B cell (primary cell): ENCODE data around the gene CSNK1A1. TPM values are rescaled to one million over a fixed set of nuclear protein-coding genes. Genes with fewer than 3 reads are reported as not detected.

Experiments used
- ATAC-seq: fragments of 200-7000 bp; cut with Tn5 transposase; one replicate; pipeline ENCODE4 v1.10.0; 2021; ENCODE audit warnings: low read depth, mild to moderate bottlenecking, moderate number of reproducible peaks, moderate library complexity
- CTCF ChIA-PET: fragments of 350-600 bp; sonication (Branson Sonifier 250); formaldehyde crosslinking; loops from one replicate; lab custom pipeline; 2021; ENCODE audit warnings: antibody characterized with exemption, inconsistent platforms; lab: Charles Lee
- POLR2A ChIA-PET: fragments of 350-600 bp; sonication (Branson Sonifier 250); formaldehyde crosslinking; loops from one replicate; lab custom pipeline; 2021; ENCODE audit warnings: antibody characterized with exemption; lab: Charles Lee
- DNase-seq: peaks from one replicate; pipeline ENCODE4 v3.0.0; 2013
- H2AFZ ChIP-seq: 2 replicates; pipeline ENCODE4 v1.6.1; 2012; ENCODE audit warnings: mild to moderate bottlenecking, low read depth, low read length; ENCODE audit not compliant: insufficient read depth, poor library complexity, severe bottlenecking
- H3K27ac ChIP-seq, 2 donors: 1 replicate in 1 of 2; 2 replicates in 1 of 2; pipeline ENCODE4 v1.5.1; 2012 to 2013; ENCODE audit warnings: low read length in 2 of 2, mild to moderate bottlenecking in 2 of 2, moderate library complexity in 1 of 2
- H3K27me3 ChIP-seq, 4 experiments: fragments of 200-600 bp in 1 of 4; sonication (generic) in 1 of 4; replicated peaks in 1 of 4; 1 replicate in 2 of 4; 2 replicates in 2 of 4; pipeline versions ENCODE4 v1.6.1 to v1.7.0; 2013 to 2016; ENCODE audit warnings: low read length in 3 of 4, mild to moderate bottlenecking in 2 of 4, mixed read lengths in 1 of 4, moderate library complexity in 1 of 4; ENCODE audit not compliant: insufficient read depth in 4 of 4, control insufficient read depth in 3 of 4; ENCODE audit errors: control extremely low read depth in 1 of 4
- H3K36me3 ChIP-seq, 2 experiments: replicated peaks in 1 of 2; 1 replicate in 1 of 2; 2 replicates in 1 of 2; pipeline versions ENCODE4 v1.6.1 to v1.7.1; 2013; ENCODE audit warnings: low read length in 1 of 2; ENCODE audit not compliant: insufficient read depth in 2 of 2, control insufficient read depth in 1 of 2; ENCODE audit errors: control extremely low read depth in 1 of 2, extremely low read depth in 1 of 2
- H3K4me1 ChIP-seq, 2 donors: fragments of 200-600 bp in 1 of 2; sonication (generic) in 1 of 2; 1 replicate in 1 of 2; 2 replicates in 1 of 2; pipeline versions ENCODE4 v1.5.1 to v1.6.1; 2013 to 2017; ENCODE audit warnings: low read length in 2 of 2; ENCODE audit not compliant: control insufficient read depth in 2 of 2, insufficient read depth in 2 of 2
- H3K4me2 ChIP-seq: replicated peaks from 2 replicates; pipeline ENCODE3; 2012; ENCODE audit warnings: mild to moderate bottlenecking, low read depth, low read length; ENCODE audit not compliant: poor library complexity, severe bottlenecking
- H3K4me3 ChIP-seq, 5 experiments: fragments of 200-600 bp in 1 of 5; sonication (generic) in 1 of 5; 1 replicate in 3 of 5; 2 replicates in 2 of 5; pipeline versions ENCODE4 v1.5.1 to v1.7.0; 2011 to 2016; ENCODE audit warnings: low read length in 4 of 5, mild to moderate bottlenecking in 4 of 5, low read depth in 2 of 5, control low read depth in 1 of 5, moderate library complexity in 1 of 5; ENCODE audit not compliant: insufficient read depth in 1 of 5; ENCODE audit errors: control extremely low read depth in 1 of 5, extremely low read depth in 1 of 5
- H3K79me2 ChIP-seq: fragments of 200-600 bp; sonication (generic); one replicate; pipeline ENCODE4 v1.6.0; 2016; ENCODE audit warnings: low read length; ENCODE audit not compliant: control insufficient read depth, insufficient read depth
- H3K9ac ChIP-seq: fragments of 200-600 bp; sonication (generic); 2 replicates; pipeline ENCODE4 v1.6.1; 2017; ENCODE audit warnings: mild to moderate bottlenecking, low read length, moderate library complexity
- H3K9me3 ChIP-seq, 3 donors: one replicate each; pipeline versions ENCODE4 v1.6.1 to v1.7.1; 2013; ENCODE audit warnings: low read length in 2 of 3; ENCODE audit not compliant: control insufficient read depth in 2 of 3, insufficient read depth in 1 of 3; ENCODE audit errors: control extremely low read depth in 1 of 3
- H4K20me1 ChIP-seq: 2 replicates; pipeline ENCODE4 v1.6.0; 2012; ENCODE audit warnings: mild to moderate bottlenecking, low read length; ENCODE audit not compliant: insufficient read depth, control insufficient read depth, poor library complexity, severe bottlenecking
- H3K27ac Mint-ChIP-seq: one replicate; pipeline ENCODE4 v1.8.0; 2021; ENCODE audit warnings: mixed read lengths
- H3K27me3 Mint-ChIP-seq: one replicate; pipeline ENCODE4 v1.8.0; 2021; ENCODE audit warnings: mixed read lengths
- H3K4me1 Mint-ChIP-seq: one replicate; pipeline ENCODE4 v1.8.0; 2021; ENCODE audit warnings: mixed read lengths
- H3K4me3 Mint-ChIP-seq: one replicate; pipeline ENCODE4 v1.8.0; 2021; ENCODE audit warnings: mixed read lengths
- H3K9me3 Mint-ChIP-seq: one replicate; pipeline ENCODE4 v1.8.0; 2022; ENCODE audit warnings: mixed read lengths; ENCODE audit not compliant: insufficient read depth
- EZH2 ChIP-seq: IDR thresholded peaks from 2 replicates; pipeline ENCODE4 v1.6.1; 2012; ENCODE audit warnings: borderline replicate concordance, low read depth, mild to moderate bottlenecking, moderate library complexity, low read length; ENCODE audit not compliant: insufficient read depth, poor library complexity, severe bottlenecking
- WGBS: methylation state at CpG from one replicate; pipeline ENCODE4 v1.1.5; 2013; ENCODE audit warnings: missing lambda C conversion rate; ENCODE audit not compliant: insufficient coverage; 5-methylcytosine and 5-hydroxymethylcytosine counted together
- intact Hi-C: fragments of 100-400 bp; cut with micrococcal nuclease; formaldehyde crosslinking; loops from one replicate; pipeline ENCODE4 v1.10.0; 2022
- polyA plus RNA-seq: library from polyadenylated mRNA; depleted of rRNA; stranded (reverse); fragments of >200 nt; gene quantifications from 2 replicates; pipeline ENCODE4 v1.2.3, GENCODE V29; 2012
- total RNA-seq, 2 donors: library from RNA; stranded (reverse); fragments of 120-200 nt in 1 of 2; gene quantifications; 1 replicate in 1 of 2; 2 replicates in 1 of 2; pipeline versions ENCODE4 v1.2.3 to v1.2.4, GENCODE V29; 2013 to 2022
- TF ChIP-seq, protein P1 (sequence below): fragments of 200-600 bp; IDR thresholded peaks from one replicate; pipeline ENCODE4 v1.8.0; 2022; ENCODE audit warnings: antibody characterized with exemption, mild to moderate bottlenecking

Gene CSNK1A1
- total and polyA plus RNA-seq, 2 donors (not counting 1 experiment from before 2014, with no cell fraction given): 45.9 to 168 TPM

DNA sequence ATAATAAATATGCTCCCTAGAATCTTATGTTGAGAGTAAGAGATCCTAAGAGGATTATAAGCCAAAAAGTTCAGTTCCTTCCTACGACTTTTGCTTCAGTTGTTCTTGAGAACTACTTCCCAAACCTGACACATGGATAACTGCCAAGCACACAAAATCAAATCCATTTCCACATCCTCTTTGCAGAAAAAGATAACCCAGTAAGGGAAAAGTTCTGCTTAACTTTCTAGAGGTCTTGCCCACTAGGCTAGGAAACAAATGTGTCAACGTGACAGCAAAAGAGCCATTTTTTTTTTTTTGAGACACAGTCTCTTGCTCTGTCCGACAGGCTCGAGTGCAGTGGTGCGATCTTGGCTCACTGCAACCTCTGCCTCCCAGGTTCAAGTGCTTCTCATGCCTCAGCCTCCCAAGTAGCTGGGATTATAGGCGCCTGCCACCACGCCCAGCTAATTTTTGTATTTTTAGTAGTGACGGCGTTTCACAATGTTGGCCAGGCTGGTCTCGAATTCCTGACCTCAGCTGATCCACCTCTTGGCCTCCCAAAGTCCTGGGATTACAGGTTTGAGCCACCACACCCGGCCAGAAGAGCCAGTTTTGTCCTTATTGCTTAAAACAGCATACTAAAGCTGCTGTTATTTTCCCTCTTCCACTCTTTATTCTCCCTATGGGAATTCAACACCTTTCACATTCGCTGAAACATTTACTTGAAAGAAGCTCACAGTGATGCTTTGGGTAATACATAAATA is 24.2 kb downstream of the CSNK1A1 start:
- H3K4me1 Mint-ChIP-seq: peaks cover 55% of the 10 kb centered on the region
- Histone ChIP-seq H3K9ac (no peak overlapping the region), H2AFZ (no peak overlapping the region), H3K36me3 (peaks cover 13 to 23% of the 10 kb centered on the region in 2 experiments), H3K27ac (no peak overlapping the region), H3K79me2 (peaks cover 100% of the 10 kb centered on the region), H3K4me3 (no peak overlapping the region), H3K27me3 (no peaks in the 10 kb centered on the region), H4K20me1 (peaks cover 92% of the 10 kb centered on the region), H3K9me3 (no peaks in the 10 kb centered on the region), H3K4me2 (no peak overlapping the region), H3K4me1 (peaks cover 19 to 26% of the 10 kb centered on the region in 2 donors)
- H3K9me3 Mint-ChIP-seq: no peaks in the 10 kb centered on the region
- 77% methylated on average over 11 of the region's 12 CpGs for WGBS
- DNase-seq: no peak
- H3K4me3 Mint-ChIP-seq: no peak overlapping the region
- POLR2A ChIA-PET: no interaction called here
- TF ChIP-seq EZH2: no peak
- TF ChIP-seq, protein P1, sequence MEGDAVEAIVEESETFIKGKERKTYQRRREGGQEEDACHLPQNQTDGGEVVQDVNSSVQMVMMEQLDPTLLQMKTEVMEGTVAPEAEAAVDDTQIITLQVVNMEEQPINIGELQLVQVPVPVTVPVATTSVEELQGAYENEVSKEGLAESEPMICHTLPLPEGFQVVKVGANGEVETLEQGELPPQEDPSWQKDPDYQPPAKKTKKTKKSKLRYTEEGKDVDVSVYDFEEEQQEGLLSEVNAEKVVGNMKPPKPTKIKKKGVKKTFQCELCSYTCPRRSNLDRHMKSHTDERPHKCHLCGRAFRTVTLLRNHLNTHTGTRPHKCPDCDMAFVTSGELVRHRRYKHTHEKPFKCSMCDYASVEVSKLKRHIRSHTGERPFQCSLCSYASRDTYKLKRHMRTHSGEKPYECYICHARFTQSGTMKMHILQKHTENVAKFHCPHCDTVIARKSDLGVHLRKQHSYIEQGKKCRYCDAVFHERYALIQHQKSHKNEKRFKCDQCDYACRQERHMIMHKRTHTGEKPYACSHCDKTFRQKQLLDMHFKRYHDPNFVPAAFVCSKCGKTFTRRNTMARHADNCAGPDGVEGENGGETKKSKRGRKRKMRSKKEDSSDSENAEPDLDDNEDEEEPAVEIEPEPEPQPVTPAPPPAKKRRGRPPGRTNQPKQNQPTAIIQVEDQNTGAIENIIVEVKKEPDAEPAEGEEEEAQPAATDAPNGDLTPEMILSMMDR: no peak
- ATAC-seq: no peak
- intact Hi-C loops: no loop called here
- CTCF ChIA-PET: interaction anchor here (0.6 kb wide), 1 partner anchor 40 kb away, joined by 3 read pairs; no protein-coding TSS in a partner anchor
- H3K27me3 Mint-ChIP-seq: no peaks in the 10 kb centered on the region
- H3K27ac Mint-ChIP-seq: no peak overlapping the region
